Dedifferentiated amniotic fluid mesenchymal stem cell (primary cell): ENCODE data around the gene LYAR.

ENCODE experiments used
- DNase-seq: peaks from one replicate; pipeline ENCODE4 v3.0.0-alpha.2; 2016; ENCODE audit errors: extremely low spot score

LYAR gene

GRCh38 chr4:4316150-4316495 lies 26.2 kb upstream of the LYAR start:
- DNase-seq = no peak

- no peak for DNase-seq
Measured at GRCh38 chr4:4315461-4316149, 25.7 kb upstream of the LYAR start.

GRCh38 chr4:4311193-4311592 lies 21.2 kb upstream of the LYAR start:
- no peak for DNase-seq

GRCh38 chr4:4308800-4309441 lies 19.0 kb upstream of the LYAR start:
- DNase-seq = no peak

- no peak for DNase-seq
Measured at GRCh38 chr4:4306920-4307319, 17.0 kb upstream of the LYAR start.

GRCh38 chr4:4302416-4302815 lies 12.5 kb upstream of the LYAR start:
- DNase-seq = no peak

GRCh38 chr4:4302001-4302400 lies 12.0 kb upstream of the LYAR start:
- DNase-seq = no peak

- no peak for DNase-seq
Measured at GRCh38 chr4:4299006-4299405, 9.1 kb upstream of the LYAR start.

GRCh38 chr4:4296283-4296846 lies 6.4 kb upstream of the LYAR start:
- DNase-seq = no peak

- DNase-seq = no peak
Measured at GRCh38 chr4:4293279-4293678, 3.3 kb upstream of the LYAR start.

- DNase-seq = no peak
Measured at GRCh38 chr4:4289597-4289940, 385 bp downstream of the LYAR start.

GRCh38 chr4:4289055-4289454 lies 899 bp downstream of the LYAR start:
- no peak for DNase-seq

- no peak for DNase-seq
Measured at GRCh38 chr4:4288098-4288497, 1.9 kb downstream of the LYAR start.

GRCh38 chr4:4284827-4285618 lies 4.9 kb downstream of the LYAR start:
- DNase-seq = no peak

GRCh38 chr4:4281787-4282186 lies 8.2 kb downstream of the LYAR start:
- no peak for DNase-seq

- DNase-seq = no peak
Measured at GRCh38 chr4:4277531-4277930, 12.4 kb downstream of the LYAR start.

- no peak for DNase-seq
Measured at GRCh38 chr4:4274226-4274625, 15.7 kb downstream of the LYAR start.

GRCh38 chr4:4271912-4272311 lies 18.0 kb downstream of the LYAR start:
- no peak for DNase-seq

- no peak for DNase-seq
Measured at GRCh38 chr4:4270529-4270928, 19.4 kb downstream of the LYAR start.

- no peak for DNase-seq
Measured at GRCh38 chr4:4269856-4270255, 20.1 kb downstream of the LYAR start.

- DNase-seq = no peak
Measured at GRCh38 chr4:4269331-4269731, 20.6 kb downstream of the LYAR start.

- DNase-seq = no peak
Measured at GRCh38 chr4:4268776-4269175, 21.2 kb downstream of the LYAR start.

GRCh38 chr4:4267981-4268380 lies 22.0 kb downstream of the LYAR start:
- no peak for DNase-seq
